Activated B cell treated with CpG ODN at 0.5 μM for 24 hours (primary cell): ENCODE measurements around the gene HSPB1. TPM values are rescaled to one million over a fixed set of nuclear protein-coding genes. Genes with fewer than 3 reads are reported as not detected.

ENCODE experiments used
- ATAC-seq: fragments of 200-7000 bp; cut with Tn5 transposase; one replicate; pipeline ENCODE4 v1.10.0; 2021; ENCODE audit warnings: low read depth, mild to moderate bottlenecking, moderate library complexity
- CTCF ChIA-PET: fragments of 350-600 bp; sonication (Branson Sonifier 250); formaldehyde crosslinking; loops from one replicate; lab custom pipeline; 2021; ENCODE audit warnings: antibody characterized with exemption; lab: Charles Lee
- POLR2A ChIA-PET: fragments of 350-600 bp; sonication (Branson Sonifier 250); formaldehyde crosslinking; loops from one replicate; lab custom pipeline; 2021; ENCODE audit warnings: antibody characterized with exemption; lab: Charles Lee
- DNase-seq: peaks from one replicate; pipeline ENCODE4 v3.0.0; 2022
- H3K27ac Mint-ChIP-seq: one replicate; pipeline ENCODE4 v1.8.0; 2020; ENCODE audit warnings: mixed read lengths
- H3K27me3 Mint-ChIP-seq: one replicate; pipeline ENCODE4 v1.8.0; 2021; ENCODE audit warnings: mixed read lengths
- H3K36me3 Mint-ChIP-seq: one replicate; pipeline ENCODE4 v1.8.0; 2021; ENCODE audit warnings: low read depth, mixed read lengths
- H3K4me1 Mint-ChIP-seq: one replicate; pipeline ENCODE4 v1.8.0; 2021; ENCODE audit warnings: mixed read lengths
- H3K4me3 Mint-ChIP-seq: one replicate; pipeline ENCODE4 v1.8.0; 2020; ENCODE audit warnings: mild to moderate bottlenecking, mixed read lengths
- H3K9me3 Mint-ChIP-seq: one replicate; pipeline ENCODE4 v1.8.0; 2020; ENCODE audit warnings: mixed read lengths
- intact Hi-C: fragments of 100-400 bp; cut with micrococcal nuclease; formaldehyde crosslinking; loops from one replicate; pipeline ENCODE4 v1.15.1; 2024
- total RNA-seq: library from RNA; stranded (reverse); gene quantifications from 2 replicates; pipeline ENCODE4 v1.2.3, GENCODE V29; 2022
- TF ChIP-seq, protein P1 (sequence below): fragments of 200-600 bp; IDR thresholded peaks from one replicate; pipeline ENCODE4 v1.8.0; 2022; ENCODE audit warnings: antibody characterized with exemption, mild to moderate bottlenecking

HSPB1 gene
- total RNA-seq, 1 donor from 2014 or later: 65.6 TPM

DNA sequence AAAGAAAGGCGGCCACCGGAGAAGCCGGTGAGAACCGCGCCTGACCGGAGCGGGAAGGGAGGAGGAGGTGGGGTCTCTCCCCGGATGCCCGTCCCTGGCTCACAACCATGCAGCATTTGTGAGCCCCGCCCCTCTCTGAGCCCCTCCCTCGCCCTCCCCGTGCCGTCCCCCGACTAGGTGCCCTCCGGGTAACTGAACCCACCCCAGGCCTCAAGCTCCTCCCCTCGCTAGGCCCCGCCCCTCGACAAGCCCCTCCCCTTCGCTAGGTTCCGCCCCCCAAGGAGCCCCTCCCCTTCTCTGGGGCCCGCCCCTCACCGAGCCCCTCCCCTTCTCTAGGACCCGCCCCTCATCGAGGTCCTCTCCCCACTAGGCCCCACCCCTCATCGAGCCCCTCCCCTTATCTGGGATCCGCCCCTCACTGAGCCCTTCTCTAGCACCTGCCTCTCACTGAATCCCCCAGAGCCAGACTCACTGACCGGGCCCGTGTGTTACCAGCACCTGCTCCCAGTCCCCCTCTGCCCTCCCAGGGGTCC, 42.2 kb upstream of the HSPB1 start:
- ATAC-seq (peak; percentile 89), DNase-seq (no peak)
- no peak overlapping the region for H3K27ac Mint-ChIP-seq
- ChIA-PET POLR2A (interaction anchor here (0.6 kb wide), 1 partner anchor 10 kb away, joined by 4 read pairs; no protein-coding TSS in a partner anchor), CTCF (no interaction called here)
- H3K27me3 Mint-ChIP-seq: peaks cover 43% of the 10 kb centered on the region
- peaks cover 4% of the 10 kb centered on the region for H3K4me1 Mint-ChIP-seq
- TF ChIP-seq, protein P1, sequence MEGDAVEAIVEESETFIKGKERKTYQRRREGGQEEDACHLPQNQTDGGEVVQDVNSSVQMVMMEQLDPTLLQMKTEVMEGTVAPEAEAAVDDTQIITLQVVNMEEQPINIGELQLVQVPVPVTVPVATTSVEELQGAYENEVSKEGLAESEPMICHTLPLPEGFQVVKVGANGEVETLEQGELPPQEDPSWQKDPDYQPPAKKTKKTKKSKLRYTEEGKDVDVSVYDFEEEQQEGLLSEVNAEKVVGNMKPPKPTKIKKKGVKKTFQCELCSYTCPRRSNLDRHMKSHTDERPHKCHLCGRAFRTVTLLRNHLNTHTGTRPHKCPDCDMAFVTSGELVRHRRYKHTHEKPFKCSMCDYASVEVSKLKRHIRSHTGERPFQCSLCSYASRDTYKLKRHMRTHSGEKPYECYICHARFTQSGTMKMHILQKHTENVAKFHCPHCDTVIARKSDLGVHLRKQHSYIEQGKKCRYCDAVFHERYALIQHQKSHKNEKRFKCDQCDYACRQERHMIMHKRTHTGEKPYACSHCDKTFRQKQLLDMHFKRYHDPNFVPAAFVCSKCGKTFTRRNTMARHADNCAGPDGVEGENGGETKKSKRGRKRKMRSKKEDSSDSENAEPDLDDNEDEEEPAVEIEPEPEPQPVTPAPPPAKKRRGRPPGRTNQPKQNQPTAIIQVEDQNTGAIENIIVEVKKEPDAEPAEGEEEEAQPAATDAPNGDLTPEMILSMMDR: no peak
- intact Hi-C loops: no loop called here
- H3K4me3 Mint-ChIP-seq: no peak overlapping the region
- H3K9me3 Mint-ChIP-seq: no peaks in the 10 kb centered on the region
- H3K36me3 Mint-ChIP-seq: no peaks in the 10 kb centered on the region

DNA sequence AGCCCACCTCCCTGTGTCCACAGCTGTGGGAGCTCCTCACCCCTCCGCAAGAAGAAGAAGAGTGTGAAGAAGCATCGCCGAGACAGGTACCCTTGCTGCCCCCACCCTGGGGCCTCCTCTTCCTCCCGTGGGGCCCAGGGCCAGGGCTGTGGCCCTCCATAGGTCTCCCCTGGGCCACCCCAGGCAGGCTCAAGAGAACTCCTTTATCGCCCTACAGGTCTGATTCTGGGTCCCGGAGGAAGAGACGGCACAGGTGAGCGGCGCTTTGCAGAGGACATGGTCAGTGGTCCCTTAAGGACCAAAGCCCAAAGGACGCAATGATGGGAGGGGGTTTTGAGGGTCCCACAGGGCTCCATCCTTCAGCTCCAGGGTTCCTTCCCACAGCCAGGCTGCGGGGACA, 41.1 kb upstream of the HSPB1 start:
- Mint-ChIP-seq H3K27me3 (peaks cover 42% of the 10 kb centered on the region), H3K4me3 (no peak overlapping the region), H3K9me3 (no peaks in the 10 kb centered on the region), H3K36me3 (no peaks in the 10 kb centered on the region), H3K27ac (no peak overlapping the region), H3K4me1 (peaks cover 6% of the 10 kb centered on the region)
- no peak for DNase-seq
- TF ChIP-seq, protein P1: no peak
- ChIA-PET POLR2A (no interaction called here), CTCF (interaction anchor here (0.6 to 2.8 kb wide), 2 partner anchors 80 to 83 kb away, joined by 3 to 12 read pairs; no protein-coding TSS in a partner anchor)
- ATAC-seq: no peak
- intact Hi-C loops: no loop called here

DNA sequence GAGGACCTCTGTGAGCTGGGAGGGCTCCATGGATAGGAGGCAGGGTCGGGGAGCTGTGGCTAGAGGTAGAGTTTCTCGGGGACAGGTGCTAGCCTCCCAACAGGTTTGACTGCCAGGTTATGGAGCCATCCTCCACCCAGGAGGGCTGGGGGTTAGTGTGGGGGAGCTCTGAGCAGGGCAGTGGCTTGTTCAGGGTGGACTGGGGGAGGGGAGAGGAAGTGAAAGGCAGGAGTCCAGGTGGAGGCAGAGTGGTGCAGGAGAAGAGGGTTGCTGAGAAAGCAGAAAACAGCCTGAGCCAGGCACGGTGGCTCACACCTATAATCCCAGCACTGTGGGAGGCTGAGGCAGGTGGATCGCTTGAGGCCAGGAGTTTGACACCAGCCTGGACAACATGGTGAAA, 40.5 kb upstream of the HSPB1 start:
- intact Hi-C loops: no loop called here
- ChIA-PET CTCF (interaction anchor here (0.6 to 2.8 kb wide), 2 partner anchors 81 to 84 kb away, joined by 3 to 12 read pairs; no protein-coding TSS in a partner anchor), POLR2A (interaction anchor here (0.7 kb wide), 1 partner anchor 402 kb away, joined by 3 read pairs; no protein-coding TSS in a partner anchor)
- Mint-ChIP-seq H3K4me3 (no peak overlapping the region), H3K36me3 (no peaks in the 10 kb centered on the region), H3K27ac (no peak overlapping the region), H3K27me3 (peaks cover 41% of the 10 kb centered on the region), H3K9me3 (no peaks in the 10 kb centered on the region), H3K4me1 (peaks cover 10% of the 10 kb centered on the region)
- DNase-seq (no peak), ATAC-seq (no peak)
- TF ChIP-seq, protein P1: no peak

DNA sequence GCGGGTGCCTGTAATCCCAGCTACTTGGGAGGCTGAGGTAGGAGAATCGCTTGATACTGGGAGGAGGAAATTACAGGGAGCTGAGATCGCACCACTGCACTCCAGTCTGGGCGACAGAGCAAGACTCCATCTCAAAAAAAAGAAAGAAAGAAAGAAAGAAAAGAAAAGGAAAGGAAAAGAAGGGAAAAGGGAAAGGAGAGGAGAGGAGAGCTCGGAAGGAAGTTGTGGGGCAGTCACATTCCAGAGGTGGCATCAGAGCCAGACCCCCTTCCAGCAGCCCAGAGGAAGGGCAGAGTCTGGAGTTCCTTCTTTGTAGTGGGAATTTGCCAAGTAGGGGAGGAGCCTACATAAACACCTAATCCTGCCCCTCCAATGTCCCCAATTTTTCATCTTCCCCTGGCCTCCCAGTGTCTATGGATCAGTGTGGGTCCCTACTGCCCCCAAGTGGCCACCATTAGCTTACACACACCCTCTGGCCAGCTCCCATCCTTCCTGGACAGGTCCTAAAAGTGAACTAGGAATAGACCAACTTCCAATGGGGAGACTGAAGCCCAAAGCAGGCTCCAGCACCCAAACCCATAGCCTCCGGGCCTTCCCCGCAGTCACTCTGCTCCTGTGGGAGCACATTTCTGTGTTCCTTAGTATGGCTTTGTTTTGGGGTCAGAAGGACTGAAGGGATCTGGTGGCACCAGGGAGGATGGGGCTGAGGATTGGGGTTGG, 39.6 kb upstream of the HSPB1 start:
- no peak overlapping the region for H3K27ac Mint-ChIP-seq
- TF ChIP-seq, protein P1: no peak
- DNase-seq: no peak
- no peak overlapping the region for H3K4me3 Mint-ChIP-seq
- H3K36me3 Mint-ChIP-seq: no peaks in the 10 kb centered on the region
- intact Hi-C loops: loop anchor here (1.0 kb wide), 1 partner anchor 85 kb away; no protein-coding TSS in a partner anchor
- H3K9me3 Mint-ChIP-seq: no peaks in the 10 kb centered on the region
- ATAC-seq: no peak
- H3K4me1 Mint-ChIP-seq: peaks cover 12% of the 10 kb centered on the region
- CTCF ChIA-PET: interaction anchor here (0.5 to 2.8 kb wide), 2 partner anchors 19 to 85 kb away, joined by 4 to 12 read pairs; no protein-coding TSS in a partner anchor
- POLR2A ChIA-PET: no interaction called here
- peaks cover 37% of the 10 kb centered on the region for H3K27me3 Mint-ChIP-seq

DNA sequence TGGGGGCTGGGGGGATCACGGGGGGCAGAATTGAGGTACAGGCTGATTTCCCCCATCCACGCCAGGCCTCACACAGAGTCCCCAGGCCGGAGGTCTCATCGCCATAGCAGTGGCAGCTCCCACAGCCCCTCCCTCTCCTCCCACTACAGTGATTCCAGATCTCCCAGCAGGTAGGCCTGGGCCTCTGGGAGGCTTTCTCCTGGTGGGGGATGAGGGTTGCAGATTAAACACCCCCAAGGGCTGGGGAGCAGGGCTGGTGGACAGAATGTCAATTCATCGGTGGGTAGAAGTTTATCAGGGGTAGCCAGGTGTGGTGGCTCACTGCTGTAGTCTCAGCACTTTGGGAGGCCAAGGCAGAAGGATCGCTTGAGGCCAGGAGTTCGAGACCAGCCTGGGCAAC, 37.2 kb upstream of the HSPB1 start:
- H3K9me3 Mint-ChIP-seq: no peaks in the 10 kb centered on the region
- no peak overlapping the region for H3K27ac Mint-ChIP-seq
- H3K36me3 Mint-ChIP-seq: no peaks in the 10 kb centered on the region
- intact Hi-C loops: no loop called here
- H3K27me3 Mint-ChIP-seq: peaks cover 40% of the 10 kb centered on the region
- TF ChIP-seq, protein P1: no peak
- H3K4me3 Mint-ChIP-seq: no peak overlapping the region
- H3K4me1 Mint-ChIP-seq: peaks cover 18% of the 10 kb centered on the region
- ChIA-PET POLR2A (no interaction called here), CTCF (interaction anchor here (1.2 kb wide), 1 partner anchor 87 kb away, joined by 3 read pairs; no protein-coding TSS in a partner anchor)
- no peak for DNase-seq
- ATAC-seq: no peak
